ENCODE measurements around the gene EMILIN1. TPM values are rescaled to one million over a fixed set of nuclear protein-coding genes. Genes with fewer than 3 reads are reported as not detected.
A peak's percentile ranks its signal among the peaks of the same experiment; 100 is the strongest.

EMILIN1 gene
- total and polyA plus RNA-seq, 10 of the 15 experiments (the other 5 are each of a cell fraction or from before 2014, with no cell fraction given) = 0.01 to 2.3 (median 1.2) TPM; not detected in 2

GRCh38 chr2:27086724-27087593 lies 8.5 kb downstream of the EMILIN1 start, which contains the start of gene KHK:
Gene KHK (plus strand): TSS chr2:27086772. CDS start chr2:27087260, 488 bp downstream.
- Histone ChIP-seq H4K20me1 (ENCODE audit: control insufficient read depth, insufficient read depth) (no peaks in the 10 kb centered on the region), H3K9ac (ENCODE audit: control insufficient read depth, insufficient read depth, low read length) (peak within 1 kb of the TSS; percentile 77), H3K27ac (ENCODE audit: control insufficient read depth, insufficient read depth) (peak within 1 kb of the TSS; percentile 67), H2AFZ (ENCODE audit: control insufficient read depth, low read depth, low read length) (peak within 1 kb of the TSS; percentile 88), H3K4me2 (ENCODE audit: control insufficient read depth, insufficient read depth) (peak within 1 kb of the TSS; percentile 99), H3K4me3 (peak within 1 kb of the TSS; percentile 87), H3K27me3 (replicated peaks in 1 of 2; ENCODE audit: control insufficient read depth in 2 of 2, insufficient read depth in 2 of 2, low read length in 1 of 2) (no peaks in the 10 kb centered on the region), H3K36me3 (ENCODE audit: control insufficient read depth in 2 of 2, insufficient read depth in 2 of 2, low read length in 1 of 2) (no peaks in the 10 kb centered on the region), H3K9me3 (replicated peaks; ENCODE audit: control insufficient read depth, insufficient read depth, low read length) (no peaks in the 10 kb centered on the region), H3K4me1 (ENCODE audit: control insufficient read depth, insufficient read depth, low read length) (peaks cover 13% of the 10 kb centered on the region), H3K79me2 (ENCODE audit: control insufficient read depth, insufficient read depth, low read length) (no peaks in the 10 kb centered on the region)
- intact Hi-C loops (cut with micrococcal nuclease; ENCODE audit: unreplicated experiment) = loop anchor here (1.0 kb wide), 2 partner anchors 37 to 126 kb away; no protein-coding TSS in a partner anchor
- WGBS (ENCODE audit: insufficient coverage, insufficient replicate concordance, low lambda C conversion rate, missing lambda C conversion rate) = 18% methylated on average over 54 of the region's 54 CpGs
- TF ChIP-seq RFX5 (IDR thresholded peaks at IDR 0.05; ENCODE audit: low read depth, low read length) (no peak), TCF3 (IDR thresholded peaks at IDR 0.05; ENCODE audit: borderline replicate concordance, insufficient read depth, low read depth, low read length) (peak; percentile 58; the same call in 1 of the 2 replicates), JUND (IDR thresholded peaks at IDR 0.05; ENCODE audit: low read depth, low read length) (no peak), TCF12 (IDR thresholded peaks at IDR 0.05; ENCODE audit: low read depth, low read length) (peak; percentile 90)
- ATAC-seq = peak; percentile 3
- peak; percentile 78 for FAIRE-seq
- in situ Hi-C loops (cut with MboI) = loop anchor here (10.0 kb wide), 1 partner anchor 122 kb away; no protein-coding TSS in a partner anchor
- no peak for DNase-seq (ENCODE audit: low read depth, low spot score)
- no TSS peak for BruUV-seq (replicated peaks)
- ChIA-PET RAD21 (ENCODE audit: unreplicated experiment) (interaction anchor here (0.6 to 2.5 kb wide), 9 partner anchors 13 to 193 kb away, joined by 3 to 14 read pairs (median 4); partner anchors contain the start of genes AGBL5, MAPRE3 and OST4), SMC1A (ENCODE audit: uncharacterized antibody, unreplicated experiment) (interaction anchor here (0.8 to 2.1 kb wide), 8 partner anchors 11 to 192 kb away, joined by 3 to 8 read pairs (median 4); partner anchors contain the start of gene AGBL5), CTCF (interaction anchor here (0.8 to 8.6 kb wide), 14 partner anchors 8 to 215 kb away, joined by 3 to 85 read pairs (median 4); partner anchors contain the start of genes AGBL5 and PREB), POLR2A (interaction anchor here (0.5 to 3.4 kb wide), 7 partner anchors 13 to 1201 kb away, joined by 3 to 12 read pairs (median 5); partner anchors contain the start of genes AGBL5, OST4 and PREB)

All from GM12878 (cell line).